Skeletal muscle tissue (tissue), 4 donors: ENCODE data around the gene NTF3. TPM values are rescaled to one million over a fixed set of nuclear protein-coding genes. Genes with fewer than 3 reads are reported as not detected.
A peak's percentile ranks its signal among the peaks of the same experiment; 100 is the strongest.

ENCODE experiments used
- H3K27ac ChIP-seq: one replicate; pipeline ENCODE4 v1.7.0; 2013; ENCODE audit warnings: mild to moderate bottlenecking, low read depth, low read length, inconsistent platforms
- H3K27me3 ChIP-seq, 3 donors: one replicate each; pipeline ENCODE4 v1.7.0; 2013; ENCODE audit warnings: low read length in 3 of 3; ENCODE audit not compliant: control insufficient read depth in 3 of 3, insufficient read depth in 3 of 3
- H3K36me3 ChIP-seq, 3 donors: one replicate each; pipeline ENCODE4 v1.7.0; 2013; ENCODE audit warnings: low read length in 3 of 3; ENCODE audit not compliant: control insufficient read depth in 3 of 3, insufficient read depth in 3 of 3
- H3K4me1 ChIP-seq, 3 donors: one replicate each; pipeline ENCODE4 v1.7.0; 2013; ENCODE audit warnings: low read length in 3 of 3, mild to moderate bottlenecking in 3 of 3; ENCODE audit not compliant: control insufficient read depth in 3 of 3, insufficient read depth in 3 of 3
- H3K4me3 ChIP-seq, 3 donors: one replicate each; pipeline ENCODE4 v1.7.0; 2013; ENCODE audit warnings: low read length in 3 of 3
- H3K9ac ChIP-seq, 3 donors: one replicate each; pipeline ENCODE4 v1.7.0; 2013; ENCODE audit warnings: low read length in 3 of 3, mild to moderate bottlenecking in 3 of 3, moderate library complexity in 2 of 3, low read depth in 1 of 3
- H3K9me3 ChIP-seq, 3 donors: one replicate each; pipeline ENCODE4 v1.7.0; 2013; ENCODE audit warnings: low read length in 3 of 3; ENCODE audit not compliant: control insufficient read depth in 3 of 3
- total RNA-seq: library from RNA; depleted of rRNA; stranded (reverse); fragments of >200 nt; gene quantifications from one replicate; pipeline ENCODE4 v1.2.3, GENCODE V29; 2014
- donor health status: Osteomylitis.

Gene NTF3
- total RNA-seq, 1 donor from 2014 or later: 2.6 TPM

DNA sequence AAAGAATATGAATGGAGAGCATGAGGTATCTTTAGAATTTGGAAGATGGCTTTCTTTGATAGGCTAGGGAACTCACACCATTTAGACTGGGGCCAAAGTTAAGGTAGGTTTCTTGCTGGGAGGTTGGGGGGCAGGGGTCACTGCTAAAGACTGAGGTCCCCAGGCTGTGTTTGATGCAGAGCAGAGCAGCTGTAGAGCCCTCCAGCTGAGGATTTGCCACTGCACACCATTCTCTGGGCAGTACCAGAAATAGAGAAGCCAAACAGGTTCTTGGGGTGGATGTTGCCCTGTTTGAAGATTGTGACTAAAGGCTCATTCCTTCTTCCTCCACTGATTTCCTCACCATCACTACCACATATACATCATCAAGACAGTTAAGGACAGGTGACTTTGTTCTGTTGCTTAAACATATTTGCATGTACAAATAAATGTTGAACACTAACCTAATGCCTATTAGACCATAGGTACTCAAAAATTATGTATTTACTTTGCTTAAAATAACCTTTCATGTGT, 7.9 kb downstream of the NTF3 start:
- no peak overlapping the region for H3K4me3 ChIP-seq
- H3K9ac ChIP-seq: no peak overlapping the region
- H3K27me3 ChIP-seq: peaks cover 0 to 4% (median 0%) of the 10 kb centered on the region in 3 donors
- no peaks in the 10 kb centered on the region for H3K36me3 ChIP-seq
- no peaks in the 10 kb centered on the region for H3K9me3 ChIP-seq
- H3K4me1 ChIP-seq: peaks cover 8 to 30% (median 22%) of the 10 kb centered on the region in 3 donors
- no peak overlapping the region for H3K27ac ChIP-seq

DNA sequence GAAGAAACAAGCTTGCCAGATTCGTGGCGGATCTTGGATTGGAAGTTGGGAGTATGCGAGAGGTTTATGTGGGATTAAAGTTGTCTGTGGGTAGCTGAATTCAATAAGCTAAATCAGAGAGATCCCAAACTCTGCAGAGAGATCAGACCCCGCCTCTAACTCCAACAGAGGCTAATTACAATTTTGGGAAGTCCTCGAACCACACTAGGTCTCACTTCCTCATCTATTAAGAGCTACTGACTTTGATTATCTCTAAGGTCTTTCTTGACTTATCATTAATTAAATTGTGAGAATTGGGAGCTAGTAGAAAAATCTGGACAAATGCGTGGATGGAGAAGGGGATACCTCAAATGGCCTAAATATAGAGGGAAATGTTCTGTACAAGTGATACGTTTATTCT, 9.1 kb downstream of the NTF3 start:
- Histone ChIP-seq H3K36me3 (no peaks in the 10 kb centered on the region), H3K27ac (no peak overlapping the region), H3K9ac (no peak overlapping the region), H3K4me1 (peaks cover 8 to 30% (median 17%) of the 10 kb centered on the region in 3 donors), H3K4me3 (no peak overlapping the region), H3K27me3 (no peaks in the 10 kb centered on the region), H3K9me3 (no peaks in the 10 kb centered on the region)

DNA sequence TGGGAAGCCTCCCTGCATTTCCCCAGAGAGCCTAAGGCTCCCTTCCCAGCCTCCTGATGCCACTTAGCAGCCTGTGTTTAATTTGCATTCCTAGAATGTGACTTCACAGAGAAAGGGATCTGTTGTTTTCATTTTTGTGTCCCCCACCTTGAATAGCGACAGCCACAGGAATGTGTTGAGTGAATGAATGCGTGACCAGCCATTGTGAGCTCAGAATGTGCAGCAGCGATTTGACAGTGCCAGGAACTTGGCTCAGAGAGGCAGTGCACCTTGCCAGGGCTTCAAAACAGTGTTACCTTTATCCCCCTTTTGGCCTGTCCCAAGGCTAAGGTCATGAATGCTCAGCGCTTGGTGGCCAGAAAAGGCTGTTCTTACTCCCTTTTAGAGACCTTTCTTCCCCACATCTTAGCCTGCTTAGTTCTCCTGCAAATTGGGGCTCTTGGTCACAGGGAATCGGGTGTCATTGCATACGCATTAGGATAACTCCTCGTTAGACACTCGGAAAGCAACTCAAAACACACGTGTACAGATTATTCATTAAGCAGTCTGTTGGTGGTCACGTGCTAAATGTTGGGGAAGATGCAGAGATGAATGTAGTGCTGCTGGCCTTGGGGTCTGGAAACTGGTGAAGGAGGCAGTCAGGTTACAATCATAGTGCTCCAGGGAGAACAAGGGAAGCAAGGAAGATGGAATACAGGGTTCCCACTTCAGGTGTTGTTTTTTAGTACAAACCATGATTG, 9.8 kb downstream of the NTF3 start:
- Histone ChIP-seq H3K36me3 (no peaks in the 10 kb centered on the region), H3K9ac (peak overlapping the region in 1 of 3 donors; percentile 17), H3K4me3 (no peak overlapping the region), H3K9me3 (no peaks in the 10 kb centered on the region), H3K27me3 (no peaks in the 10 kb centered on the region), H3K4me1 (peaks cover 8 to 27% (median 17%) of the 10 kb centered on the region in 3 donors), H3K27ac (no peak overlapping the region)

DNA sequence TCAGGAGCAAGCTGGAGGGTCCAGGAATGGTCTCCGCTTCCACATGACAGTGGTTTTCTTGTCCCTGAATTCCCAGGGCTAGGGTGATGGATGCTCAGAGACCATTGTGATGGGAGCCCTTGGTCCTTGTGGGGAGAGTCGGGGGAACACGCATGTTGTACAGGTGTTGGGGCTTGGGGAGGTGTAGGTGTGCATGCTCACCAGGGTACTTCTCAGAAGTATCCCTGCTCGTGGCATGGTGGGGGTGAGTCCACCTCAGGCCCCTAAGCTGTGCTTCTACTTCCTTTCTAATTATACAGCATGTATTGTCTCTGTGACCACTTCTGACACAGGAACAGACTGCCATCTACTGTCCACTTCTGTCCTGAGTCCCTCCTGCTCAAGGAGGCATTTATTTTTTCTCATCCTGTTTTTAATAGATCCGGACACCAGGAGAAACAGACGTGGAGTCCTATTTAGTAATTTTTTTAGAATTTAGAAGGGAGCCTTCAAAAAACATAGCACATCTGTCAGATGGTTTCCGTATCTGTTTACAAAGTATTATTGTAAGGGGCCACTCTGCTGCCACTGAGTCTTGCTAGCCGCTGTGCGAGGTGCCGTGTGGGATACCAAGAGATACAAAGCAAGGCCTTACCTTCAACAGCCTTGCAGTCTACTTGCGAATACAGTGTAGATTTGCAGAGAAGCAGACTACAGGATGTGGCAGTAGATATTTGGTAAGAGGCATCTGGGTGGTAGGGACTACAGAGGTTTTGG, 10.5 kb downstream of the NTF3 start:
- no peak overlapping the region for H3K27ac ChIP-seq
- H3K27me3 ChIP-seq: no peaks in the 10 kb centered on the region
- no peak overlapping the region for H3K9ac ChIP-seq
- peaks cover 8 to 19% (median 14%) of the 10 kb centered on the region in 3 donors for H3K4me1 ChIP-seq
- H3K4me3 ChIP-seq: no peak overlapping the region
- no peaks in the 10 kb centered on the region for H3K9me3 ChIP-seq
- H3K36me3 ChIP-seq: no peaks in the 10 kb centered on the region

DNA sequence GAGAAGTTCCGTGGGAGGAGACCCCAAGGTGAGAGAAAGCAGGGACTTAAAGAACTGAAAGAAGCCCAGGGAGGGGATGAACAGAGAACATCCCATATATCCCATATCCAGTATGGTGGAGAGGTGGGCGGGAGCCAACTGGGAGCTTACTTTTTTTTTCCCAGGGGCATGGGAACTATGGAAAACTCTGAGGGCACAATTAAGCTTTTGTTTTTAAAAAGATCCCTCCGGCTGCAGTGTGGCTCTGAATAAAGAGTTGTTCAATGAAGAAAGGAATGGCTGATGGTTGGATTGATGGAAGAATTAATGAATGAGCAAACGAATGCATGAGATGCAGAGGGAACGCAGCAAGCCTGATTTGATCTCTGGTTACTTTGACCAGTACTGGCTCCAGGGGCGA, 12.6 kb downstream of the NTF3 start:
- Histone ChIP-seq H3K4me3 (no peak overlapping the region), H3K4me1 (peaks cover 8 to 11% (median 11%) of the 10 kb centered on the region in 3 donors), H3K9ac (no peak overlapping the region), H3K36me3 (no peaks in the 10 kb centered on the region), H3K27me3 (peaks cover 0 to 2% (median 0%) of the 10 kb centered on the region in 3 donors), H3K27ac (no peak overlapping the region), H3K9me3 (no peaks in the 10 kb centered on the region)

DNA sequence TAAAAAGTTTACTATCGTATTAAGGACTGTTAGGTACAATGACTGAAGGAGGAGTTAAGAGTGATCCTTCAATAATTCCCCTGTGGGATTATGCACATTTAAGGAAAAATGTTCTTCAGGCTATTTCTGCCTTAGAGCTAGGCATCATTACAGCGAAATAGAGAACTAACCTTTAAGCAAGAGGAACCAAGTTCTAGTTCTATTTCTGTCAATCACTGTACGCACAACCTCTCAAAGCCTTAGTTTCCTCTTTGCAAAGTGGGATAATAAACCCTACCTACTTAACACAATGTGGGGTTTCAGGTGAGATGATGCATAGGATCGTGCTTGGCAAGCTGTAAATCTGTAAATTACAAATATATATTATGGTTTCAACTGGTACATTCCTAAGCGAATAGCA, 15.4 kb downstream of the NTF3 start:
- Histone ChIP-seq H3K27ac (no peak overlapping the region), H3K4me1 (peaks cover 0 to under 1% (median under 1%) of the 10 kb centered on the region in 3 donors), H3K36me3 (no peaks in the 10 kb centered on the region), H3K9me3 (no peaks in the 10 kb centered on the region), H3K9ac (no peak overlapping the region), H3K27me3 (peaks cover 0 to 3% (median 0%) of the 10 kb centered on the region in 3 donors), H3K4me3 (no peak overlapping the region)

DNA sequence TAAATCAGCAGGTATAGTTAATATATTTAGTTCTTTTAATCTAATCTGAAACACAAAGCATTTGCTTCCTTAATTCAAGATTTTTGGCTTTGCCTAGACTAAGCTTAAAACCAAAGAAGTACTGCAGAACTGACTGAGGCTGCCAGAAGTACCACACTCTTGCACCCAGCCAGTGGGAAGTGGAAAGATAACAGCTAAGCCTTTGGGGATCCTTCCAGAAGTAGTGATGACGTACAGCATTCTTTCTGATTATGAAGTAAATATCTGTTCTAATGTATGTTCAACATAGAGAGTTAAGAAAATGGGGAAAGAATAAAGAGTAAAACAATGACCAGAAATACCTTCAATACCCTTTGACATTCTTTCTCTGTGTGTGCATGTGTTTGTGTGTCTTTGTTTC, 19.3 kb downstream of the NTF3 start:
- peaks cover 0 to 5% (median 0%) of the 10 kb centered on the region in 3 donors for H3K27me3 ChIP-seq
- H3K27ac ChIP-seq: no peak overlapping the region
- no peaks in the 10 kb centered on the region for H3K4me1 ChIP-seq
- no peaks in the 10 kb centered on the region for H3K36me3 ChIP-seq
- no peak overlapping the region for H3K4me3 ChIP-seq
- no peaks in the 10 kb centered on the region for H3K9me3 ChIP-seq
- no peak overlapping the region for H3K9ac ChIP-seq

DNA sequence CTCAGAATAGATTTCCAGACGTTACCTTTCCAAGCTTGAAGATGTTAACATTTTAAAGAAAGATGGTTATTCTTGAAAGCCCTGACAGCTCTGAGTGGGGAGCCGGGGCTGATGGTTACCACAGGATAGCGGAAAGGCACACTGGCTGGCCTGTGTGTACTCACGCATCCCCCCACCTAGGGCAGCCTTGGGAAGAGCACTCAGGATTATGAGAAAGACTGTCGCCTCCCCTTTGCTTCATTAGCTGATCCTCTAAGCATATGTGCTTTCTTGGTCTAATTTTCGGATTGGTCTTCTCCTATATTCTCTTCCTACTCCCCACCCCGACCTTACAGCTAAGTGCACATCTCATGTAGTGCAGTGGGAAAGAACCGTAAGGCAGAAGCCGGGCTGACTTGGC, 20.7 kb downstream of the NTF3 start:
- Histone ChIP-seq H3K27me3 (peaks cover 0 to 5% (median 0%) of the 10 kb centered on the region in 3 donors), H3K4me1 (peaks cover 5 to 7% (median 5%) of the 10 kb centered on the region in 3 donors), H3K9me3 (no peaks in the 10 kb centered on the region), H3K36me3 (no peaks in the 10 kb centered on the region), H3K9ac (no peak overlapping the region), H3K4me3 (no peak overlapping the region), H3K27ac (no peak overlapping the region)

DNA sequence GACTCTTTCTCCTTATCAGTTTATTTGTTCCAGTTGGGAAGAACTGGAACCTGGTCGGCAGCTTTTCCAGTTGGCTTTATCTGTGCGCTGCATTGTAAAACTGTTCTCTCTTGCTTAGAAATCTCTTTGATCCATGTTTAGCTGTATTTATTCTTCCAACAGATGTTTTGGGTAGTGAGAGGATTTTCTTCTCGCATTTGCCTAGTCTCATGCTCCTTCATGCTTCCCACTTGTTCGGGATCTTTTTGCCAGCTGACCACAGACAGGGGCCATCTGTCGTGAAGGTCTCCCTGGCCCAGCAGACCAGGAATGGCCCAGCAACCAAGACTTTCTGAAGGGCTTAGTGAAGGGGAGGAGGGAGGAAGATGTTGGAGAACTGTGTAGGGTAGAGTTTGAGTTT, 21.6 kb downstream of the NTF3 start:
- Histone ChIP-seq H3K9me3 (no peaks in the 10 kb centered on the region), H3K27ac (no peak overlapping the region), H3K4me3 (no peak overlapping the region), H3K9ac (no peak overlapping the region), H3K27me3 (peaks cover 0 to 5% (median 0%) of the 10 kb centered on the region in 3 donors), H3K36me3 (no peaks in the 10 kb centered on the region), H3K4me1 (peaks cover 5 to 7% (median 5%) of the 10 kb centered on the region in 3 donors)

DNA sequence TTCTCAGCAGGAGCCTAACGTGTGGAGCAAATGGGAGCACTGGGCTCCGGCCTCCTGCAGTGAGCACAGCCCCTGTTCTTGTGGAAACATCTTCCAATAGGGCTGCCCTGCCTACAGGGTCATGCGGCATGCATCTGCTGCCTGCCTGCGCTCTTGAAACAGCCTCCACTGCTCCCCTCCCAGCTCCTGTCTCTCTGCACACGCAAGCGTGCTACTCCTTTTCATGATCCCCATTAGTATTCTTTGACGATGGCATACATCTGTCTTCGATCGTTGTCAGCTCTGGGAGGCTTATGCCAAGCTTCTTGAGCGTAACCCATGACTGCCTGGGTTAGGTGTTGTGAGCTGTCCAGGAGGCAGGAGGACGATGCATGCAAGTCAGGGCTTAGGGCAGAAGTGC, 23.1 kb downstream of the NTF3 start:
- H3K4me1 ChIP-seq: peaks cover 5 to 7% (median 5%) of the 10 kb centered on the region in 3 donors
- no peaks in the 10 kb centered on the region for H3K9me3 ChIP-seq
- H3K36me3 ChIP-seq: no peaks in the 10 kb centered on the region
- H3K27me3 ChIP-seq: peaks cover 0 to 2% (median 0%) of the 10 kb centered on the region in 3 donors
- no peak overlapping the region for H3K4me3 ChIP-seq
- no peak overlapping the region for H3K27ac ChIP-seq
- H3K9ac ChIP-seq: no peak overlapping the region
